Colon (tissue), 2 donors: Measurements from ENCODE around the gene PISD.

Source experiments
- FAIRE-seq: peaks from 2 replicates; lab custom pipeline; 2012; peaks lifted over from hg19 to GRCh38; lab: Jason Lieb, UNC
- donor health status: control.
- donor health status: control.

The PISD gene

DNA sequence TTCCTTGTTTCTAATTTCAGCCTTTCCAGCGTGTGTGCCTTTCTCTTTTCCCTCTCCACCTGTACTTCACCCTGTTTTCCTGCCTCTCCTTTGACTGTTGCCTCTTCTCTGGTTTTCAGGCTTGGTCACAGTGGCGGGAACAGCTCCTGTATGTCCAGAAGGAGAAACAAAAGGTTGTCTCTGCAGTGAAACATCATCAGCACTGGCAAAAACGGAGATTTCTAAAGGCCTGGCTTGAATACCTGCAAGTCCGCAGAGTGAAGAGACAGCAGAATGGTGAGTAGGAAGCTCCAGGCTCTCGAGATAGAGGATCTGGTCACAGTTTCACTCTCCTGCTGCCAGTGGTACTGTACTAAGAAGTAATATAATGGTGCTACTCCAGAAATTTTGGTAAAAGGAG is 89.1 kb downstream of the PISD start:
- no peak for FAIRE-seq

DNA sequence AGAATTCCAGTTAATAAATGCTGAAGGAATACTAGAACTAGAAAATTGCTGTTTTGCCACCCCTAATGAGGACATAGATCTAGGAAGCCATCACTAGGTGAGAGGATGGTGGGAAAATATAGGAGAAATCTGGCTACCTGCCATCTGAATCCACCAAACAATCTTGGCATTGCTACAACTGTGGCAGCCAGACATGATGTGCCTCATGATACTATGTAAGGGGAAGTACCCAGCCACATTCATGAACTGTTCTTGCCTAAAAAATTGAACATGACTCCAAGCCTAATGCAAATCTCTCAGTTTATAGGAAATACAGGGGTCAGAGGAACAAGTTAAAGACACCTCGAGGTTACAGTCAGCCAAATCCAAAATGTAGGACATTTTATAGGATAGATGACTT is 92.9 kb downstream of the PISD start:
- no peak for FAIRE-seq
